Measurements from ENCODE around the gene CDH16. TPM values are rescaled to one million over a fixed set of nuclear protein-coding genes. Genes with fewer than 3 reads are reported as not detected.

The CDH16 gene
- polyA plus RNA-seq, 1 experiment, result not detected

GRCh38 chr16:66863707-66864106 is 55.0 kb downstream of the CDH16 start:
- POLR2A ChIA-PET, result no interaction called here
- H3K9me3 ChIP-seq (ENCODE audit: control insufficient read depth, insufficient read depth, low read length), result no peaks in the 10 kb centered on the region
- CTCF ChIA-PET, result interaction anchor here (0.8 kb wide), 1 partner anchor 33 kb away, joined by 5 read pairs; the partner anchor contains the start of gene NAE1
- H3K27ac ChIP-seq (ENCODE audit: low read depth, low read length), result no peak overlapping the region
- H3K27me3 ChIP-seq (ENCODE audit: control insufficient read depth, insufficient read depth, low read length), result no peaks in the 10 kb centered on the region
- no peak for DNase-seq (ENCODE audit: low read depth, low spot score)
- TF ChIP-seq CTCF (IDR thresholded peaks at IDR 0.05; ENCODE audit: low read depth, low read length), result no peak
- H3K4me3 ChIP-seq (ENCODE audit: low read depth, low read length), result no peak overlapping the region

GRCh38 chr16:66862023-66862520 is 56.6 kb downstream of the CDH16 start:
- no peak for TF ChIP-seq CTCF (IDR thresholded peaks at IDR 0.05; ENCODE audit: low read depth, low read length)
- DNase-seq (ENCODE audit: low read depth, low spot score), result no peak
- H3K9me3 ChIP-seq (ENCODE audit: control insufficient read depth, insufficient read depth, low read length), result no peaks in the 10 kb centered on the region
- POLR2A ChIA-PET, result no interaction called here
- peaks cover 1% of the 10 kb centered on the region for H3K27me3 ChIP-seq (ENCODE audit: control insufficient read depth, insufficient read depth, low read length)
- no peak overlapping the region for H3K4me3 ChIP-seq (ENCODE audit: low read depth, low read length)
- CTCF ChIA-PET, result interaction anchor here (1.3 to 1.5 kb wide), 2 partner anchors 11 to 32 kb away, joined by 6 to 8 read pairs; partner anchors contain the start of gene NAE1
- H3K27ac ChIP-seq (ENCODE audit: low read depth, low read length), result no peak overlapping the region

DNA sequence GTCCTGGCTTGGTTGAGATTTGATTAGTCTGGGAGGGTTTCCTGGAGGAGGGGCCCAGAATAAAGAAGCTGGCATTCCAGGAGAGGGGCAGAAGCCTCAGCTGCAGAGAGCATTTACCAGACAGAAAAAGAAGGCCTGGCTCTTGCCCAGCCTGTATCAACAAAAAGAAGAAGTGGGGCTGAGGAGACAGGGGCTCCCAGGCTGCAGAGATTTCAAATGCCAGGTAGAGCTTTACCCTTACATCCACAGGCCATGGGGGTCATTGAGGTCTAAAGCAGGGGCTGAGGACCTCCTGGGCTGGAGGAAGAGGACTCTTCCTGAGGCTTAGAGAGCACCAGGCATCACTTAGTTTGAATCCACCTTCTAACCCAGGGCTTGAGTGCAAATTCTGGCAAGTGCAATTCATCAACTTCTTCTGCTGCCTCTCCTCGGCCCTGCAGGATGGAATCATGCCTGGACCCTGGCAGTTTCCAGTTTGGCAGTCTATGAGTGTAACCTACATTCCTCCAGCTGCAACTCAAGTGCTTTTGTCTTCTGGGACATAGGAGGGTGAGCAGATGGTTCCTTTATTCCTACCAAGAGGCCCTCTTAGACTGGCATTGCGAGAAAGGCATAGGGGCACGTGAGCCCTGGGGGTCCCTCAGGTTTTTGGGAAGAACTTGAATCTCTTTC is 59.2 kb downstream of the CDH16 start:
- no peak for TF ChIP-seq CTCF (IDR thresholded peaks at IDR 0.05; ENCODE audit: low read depth, low read length)
- H3K9me3 ChIP-seq (ENCODE audit: control insufficient read depth, insufficient read depth, low read length), result no peaks in the 10 kb centered on the region
- H3K4me3 ChIP-seq (ENCODE audit: low read depth, low read length), result no peak overlapping the region
- CTCF ChIA-PET, result interaction anchor here (0.6 to 6.7 kb wide), 5 partner anchors 9 to 108 kb away, joined by 3 to 54 read pairs (median 7); partner anchors contain the start of gene NAE1
- H3K27me3 ChIP-seq (ENCODE audit: control insufficient read depth, insufficient read depth, low read length), result peaks cover 8% of the 10 kb centered on the region
- DNase-seq (ENCODE audit: low read depth, low spot score), result no peak
- H3K27ac ChIP-seq (ENCODE audit: low read depth, low read length), result no peak overlapping the region
- POLR2A ChIA-PET, result no interaction called here

GRCh38 chr16:66858740-66859396 is 59.8 kb downstream of the CDH16 start:
- ChIA-PET CTCF (interaction anchor here (0.7 to 6.7 kb wide), 5 partner anchors 9 to 140 kb away, joined by 4 to 54 read pairs (median 7); partner anchors contain the start of gene NAE1), POLR2A (no interaction called here)
- Histone ChIP-seq H3K9me3 (ENCODE audit: control insufficient read depth, insufficient read depth, low read length) (no peaks in the 10 kb centered on the region), H3K4me3 (ENCODE audit: low read depth, low read length) (no peak overlapping the region), H3K27me3 (ENCODE audit: control insufficient read depth, insufficient read depth, low read length) (peaks cover 8% of the 10 kb centered on the region), H3K27ac (ENCODE audit: low read depth, low read length) (no peak overlapping the region)
- DNase-seq (ENCODE audit: low read depth, low spot score), result no peak
- no peak for TF ChIP-seq CTCF (IDR thresholded peaks at IDR 0.05; ENCODE audit: low read depth, low read length)

Other genes with a start within 250 kb of the CDH16 start
- gene CMTM4, start 222.1 kb downstream of the CDH16 start, polyA plus RNA-seq (2011; rRNA removed), result 16.4 and 19.2 TPM in 2 replicates
- 86.7 and 88.5 TPM in 2 replicates for gene DYNC1LI2, start 167.3 kb downstream of the CDH16 start, polyA plus RNA-seq (2011; rRNA removed)
- gene TERB1, start 117.3 kb downstream of the CDH16 start, polyA plus RNA-seq (2011; rRNA removed), result not detected in 2 replicates
- 31.3 and 49.8 TPM in 2 replicates for gene NAE1, start 87.9 kb downstream of the CDH16 start, polyA plus RNA-seq (2011; rRNA removed)
- gene CA7, start 74.5 kb downstream of the CDH16 start, polyA plus RNA-seq (2011; rRNA removed), result not detected in 2 replicates
- 11.8 and 12.1 TPM in 2 replicates for gene PDP2, start 38.4 kb downstream of the CDH16 start, polyA plus RNA-seq (2011; rRNA removed)
- 1.9 and 2.7 TPM in 2 replicates for gene RRAD, start 6.7 kb upstream of the CDH16 start, polyA plus RNA-seq (2011; rRNA removed)
- 131 and 166 TPM in 2 replicates for gene CIAO2B, start 15.5 kb upstream of the CDH16 start, polyA plus RNA-seq (2011; rRNA removed)
- 20.7 and 24.9 TPM in 2 replicates for gene CES2, start 16.6 kb upstream of the CDH16 start, polyA plus RNA-seq (2011; rRNA removed)
- gene CES3, start 42.4 kb upstream of the CDH16 start, polyA plus RNA-seq (2011; rRNA removed), result 0.06 and 0.12 TPM in 2 replicates
- gene CES4A, start 69.7 kb upstream of the CDH16 start, polyA plus RNA-seq (2011; rRNA removed), result 2.8 and 3.3 TPM in 2 replicates
- 35.9 and 46.1 TPM in 2 replicates for gene CBFB, start 110.3 kb upstream of the CDH16 start, polyA plus RNA-seq (2011; rRNA removed)
- 24.6 and 26.1 TPM in 2 replicates for gene PHAF1, start 191.1 kb upstream of the CDH16 start, polyA plus RNA-seq (2011; rRNA removed)
- gene B3GNT9, start 232.1 kb upstream of the CDH16 start, polyA plus RNA-seq (2011; rRNA removed), result 18.6 and 25.6 TPM in 2 replicates
- 9.4 and 10.9 TPM in 2 replicates for gene TRADD, start 241.0 kb upstream of the CDH16 start, polyA plus RNA-seq (2011; rRNA removed)
- gene FBXL8, start 241.1 kb upstream of the CDH16 start, polyA plus RNA-seq (2011; rRNA removed), result 2.7 and 3.2 TPM in 2 replicates
- gene HSF4, start 245.9 kb upstream of the CDH16 start, polyA plus RNA-seq (2011; rRNA removed), result 0.82 and 1.0 TPM in 2 replicates

All from AG04450 (cell line).